Esophagus (tissue), 2 donors: ENCODE results near the gene INSYN2A. TPM values are rescaled to one million over a fixed set of nuclear protein-coding genes. Genes with fewer than 3 reads are reported as not detected.

ENCODE experiments used
- H3K27ac ChIP-seq, 2 donors: one replicate each; pipeline ENCODE4 v1.5.1; 2013; ENCODE audit warnings: low read depth in 2 of 2, mild to moderate bottlenecking in 2 of 2, inconsistent platforms in 1 of 2, low read length in 1 of 2, moderate library complexity in 1 of 2
- H3K27me3 ChIP-seq, 2 donors: one replicate each; pipeline ENCODE4 v1.6.1; 2013; ENCODE audit warnings: low read length in 2 of 2, control low read depth in 1 of 2, mild to moderate bottlenecking in 1 of 2; ENCODE audit not compliant: insufficient read depth in 2 of 2, control insufficient read depth in 1 of 2
- H3K36me3 ChIP-seq, 2 donors: one replicate each; pipeline ENCODE4 v1.6.1; 2013; ENCODE audit warnings: low read length in 1 of 2; ENCODE audit not compliant: control insufficient read depth in 2 of 2, insufficient read depth in 2 of 2
- H3K4me1 ChIP-seq, 2 donors: one replicate each; pipeline ENCODE4 v1.6.1; 2013; ENCODE audit warnings: low read length in 1 of 2; ENCODE audit not compliant: control insufficient read depth in 2 of 2, insufficient read depth in 2 of 2
- H3K4me3 ChIP-seq, 2 donors: one replicate each; pipeline ENCODE4 v1.5.1; 2013; ENCODE audit warnings: low read length in 2 of 2, mild to moderate bottlenecking in 2 of 2, low read depth in 1 of 2, moderate library complexity in 1 of 2
- H3K9me3 ChIP-seq, 2 donors: one replicate each; pipeline ENCODE4 v1.6.1; 2013; ENCODE audit warnings: mild to moderate bottlenecking in 2 of 2, low read depth in 1 of 2, low read length in 1 of 2, moderate library complexity in 1 of 2; ENCODE audit not compliant: control insufficient read depth in 2 of 2, insufficient read depth in 1 of 2
- WGBS, 2 donors: extraction: QIAGEN DNeasy Blood & Tissue Kit; methylation state at CpG; one replicate each; pipeline ENCODE4 v1.1.7; 2013; 5-methylcytosine and 5-hydroxymethylcytosine counted together
- polyA plus RNA-seq, 2 donors: library from polyadenylated mRNA; stranded (reverse); fragments of 200-250 nt; gene quantifications; one replicate each; pipeline ENCODE4 v1.2.3, GENCODE V29; 2013
- donor health status: healthy with polysubstance abuse.
- donor health status: Bipolar disorder and iron deficiency.

Gene INSYN2A
- polyA plus RNA-seq, 2 donors = not detected

GRCh38 chr10:127221281-127221680 is 24.9 kb upstream of the INSYN2A start:
- no peaks in the 10 kb centered on the region for H3K9me3 ChIP-seq
- H3K27ac ChIP-seq = no peak overlapping the region
- H3K4me1 ChIP-seq = no peaks in the 10 kb centered on the region
- no peaks in the 10 kb centered on the region for H3K27me3 ChIP-seq
- no peaks in the 10 kb centered on the region for H3K36me3 ChIP-seq
- H3K4me3 ChIP-seq = no peak overlapping the region
- 77 to 83% methylated on average over 3 of the region's 3 CpGs for WGBS, 2 donors

- no peaks in the 10 kb centered on the region for H3K36me3 ChIP-seq
- no peak overlapping the region for H3K27ac ChIP-seq
- no peaks in the 10 kb centered on the region for H3K27me3 ChIP-seq
- no peaks in the 10 kb centered on the region for H3K4me1 ChIP-seq
- no peaks in the 10 kb centered on the region for H3K9me3 ChIP-seq
- 92 to 93% methylated on average over 3 of the region's 3 CpGs for WGBS, 2 donors
- no peak overlapping the region for H3K4me3 ChIP-seq
Measured at GRCh38 chr10:127218658-127219057, 22.3 kb upstream of the INSYN2A start.

GRCh38 chr10:127216786-127217185 is 20.4 kb upstream of the INSYN2A start:
- Histone ChIP-seq H3K4me3 (no peak overlapping the region), H3K27ac (no peak overlapping the region), H3K4me1 (no peaks in the 10 kb centered on the region), H3K9me3 (no peaks in the 10 kb centered on the region), H3K27me3 (no peaks in the 10 kb centered on the region), H3K36me3 (no peaks in the 10 kb centered on the region)
- 47 to 72% methylated on average over 3 of the region's 3 CpGs for WGBS, 2 donors

- H3K36me3 ChIP-seq = no peaks in the 10 kb centered on the region
- no peak overlapping the region for H3K27ac ChIP-seq
- no peaks in the 10 kb centered on the region for H3K9me3 ChIP-seq
- no peaks in the 10 kb centered on the region for H3K4me1 ChIP-seq
- H3K27me3 ChIP-seq = no peaks in the 10 kb centered on the region
- WGBS, 2 donors = 91 to 93% methylated on average over 5 of the region's 5 CpGs
- H3K4me3 ChIP-seq = no peak overlapping the region
Measured at GRCh38 chr10:127216274-127216673, 19.9 kb upstream of the INSYN2A start.

GRCh38 chr10:127215866-127216265 is 19.5 kb upstream of the INSYN2A start:
- H3K27me3 ChIP-seq = no peaks in the 10 kb centered on the region
- H3K4me1 ChIP-seq = no peaks in the 10 kb centered on the region
- H3K9me3 ChIP-seq = no peaks in the 10 kb centered on the region
- H3K4me3 ChIP-seq = no peak overlapping the region
- no peaks in the 10 kb centered on the region for H3K36me3 ChIP-seq
- H3K27ac ChIP-seq = no peak overlapping the region
- WGBS, 2 donors = 74% methylated on average over 4 of the region's 4 CpGs

GRCh38 chr10:127210936-127211466 is 14.6 kb upstream of the INSYN2A start:
- Histone ChIP-seq H3K4me1 (no peaks in the 10 kb centered on the region), H3K36me3 (no peaks in the 10 kb centered on the region), H3K27ac (no peak overlapping the region), H3K27me3 (no peaks in the 10 kb centered on the region), H3K4me3 (no peak overlapping the region), H3K9me3 (no peaks in the 10 kb centered on the region)
- WGBS, 2 donors = 79 to 83% methylated on average over 7 of the region's 7 CpGs

GRCh38 chr10:127207081-127207480 is 10.7 kb upstream of the INSYN2A start:
- no peak overlapping the region for H3K27ac ChIP-seq
- H3K4me1 ChIP-seq = no peaks in the 10 kb centered on the region
- no peaks in the 10 kb centered on the region for H3K27me3 ChIP-seq
- no peak overlapping the region for H3K4me3 ChIP-seq
- no peaks in the 10 kb centered on the region for H3K9me3 ChIP-seq
- 74 to 80% methylated on average over 2 of the region's 2 CpGs for WGBS, 2 donors
- H3K36me3 ChIP-seq = no peaks in the 10 kb centered on the region

GRCh38 chr10:127203067-127203466 is 6.7 kb upstream of the INSYN2A start:
- Histone ChIP-seq H3K4me1 (no peaks in the 10 kb centered on the region), H3K27me3 (no peaks in the 10 kb centered on the region), H3K4me3 (no peak overlapping the region), H3K27ac (no peak overlapping the region), H3K9me3 (no peaks in the 10 kb centered on the region), H3K36me3 (no peaks in the 10 kb centered on the region)
- 90 to 91% methylated on average over 7 of the region's 7 CpGs for WGBS, 2 donors

GRCh38 chr10:127200646-127201045 is 4.3 kb upstream of the INSYN2A start:
- WGBS, 2 donors = 93 to 97% methylated on average over 8 of the region's 8 CpGs
- H3K36me3 ChIP-seq = no peaks in the 10 kb centered on the region
- no peak overlapping the region for H3K27ac ChIP-seq
- H3K4me3 ChIP-seq = no peak overlapping the region
- no peaks in the 10 kb centered on the region for H3K9me3 ChIP-seq
- no peaks in the 10 kb centered on the region for H3K27me3 ChIP-seq
- H3K4me1 ChIP-seq = peaks cover 4 to 7% of the 10 kb centered on the region in 2 donors

- H3K4me1 ChIP-seq = peaks cover 8 to 12% of the 10 kb centered on the region in 2 donors
- H3K4me3 ChIP-seq = no peak overlapping the region
- H3K27ac ChIP-seq = no peak overlapping the region
Measured at GRCh38 chr10:127198721-127199120, 2.3 kb upstream of the INSYN2A start.

More at GRCh38 chr10:127198721-127199120, 2.3 kb upstream of the INSYN2A start:
- H3K9me3 ChIP-seq = no peaks in the 10 kb centered on the region
- H3K27me3 ChIP-seq = no peaks in the 10 kb centered on the region
- WGBS, 2 donors = 91 to 94% methylated on average over 2 of the region's 2 CpGs
- H3K36me3 ChIP-seq = no peaks in the 10 kb centered on the region
